HG03060 (cell line): Measurements from ENCODE around the gene KLF6.

Source experiments
- ATAC-seq: cut with Tn5 transposase; IDR thresholded peaks from one replicate; pipeline ENCODE4 v1.9.1; 2021; ENCODE audit warnings: low read depth, moderate number of reproducible peaks; ENCODE audit not compliant: unreplicated experiment

KLF6 gene

GRCh38 chr10:3812141-3812540 lies 27.1 kb upstream of the KLF6 start:
- no peak for ATAC-seq

GRCh38 chr10:3811291-3811870 lies 26.4 kb upstream of the KLF6 start:
- peak; percentile 71 for ATAC-seq

DNA sequence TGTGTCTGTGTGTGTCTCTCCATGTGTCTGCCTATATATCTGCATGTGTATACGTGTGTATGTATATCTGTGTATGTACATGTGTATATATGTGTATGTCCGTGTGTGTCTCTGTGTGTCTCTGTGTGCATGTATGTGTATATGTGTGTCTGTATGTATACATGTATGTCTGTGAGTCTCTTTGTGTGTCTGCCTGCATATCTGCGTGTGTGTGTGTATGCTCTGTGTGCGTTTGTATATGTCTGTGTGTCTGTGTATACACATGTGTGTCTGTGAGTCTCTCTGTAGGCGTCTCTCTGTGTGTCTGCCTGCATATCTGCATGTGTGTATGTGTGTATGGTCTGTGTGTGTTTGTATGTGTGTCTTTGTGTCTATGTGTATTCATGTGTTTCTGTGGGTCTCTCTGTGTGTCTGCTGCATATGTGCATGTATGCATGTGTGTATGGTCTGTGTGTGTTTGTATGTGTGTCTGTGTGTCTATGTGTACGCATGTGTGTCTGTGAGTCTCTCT lies 23.7 kb upstream of the KLF6 start:
- no peak for ATAC-seq

DNA sequence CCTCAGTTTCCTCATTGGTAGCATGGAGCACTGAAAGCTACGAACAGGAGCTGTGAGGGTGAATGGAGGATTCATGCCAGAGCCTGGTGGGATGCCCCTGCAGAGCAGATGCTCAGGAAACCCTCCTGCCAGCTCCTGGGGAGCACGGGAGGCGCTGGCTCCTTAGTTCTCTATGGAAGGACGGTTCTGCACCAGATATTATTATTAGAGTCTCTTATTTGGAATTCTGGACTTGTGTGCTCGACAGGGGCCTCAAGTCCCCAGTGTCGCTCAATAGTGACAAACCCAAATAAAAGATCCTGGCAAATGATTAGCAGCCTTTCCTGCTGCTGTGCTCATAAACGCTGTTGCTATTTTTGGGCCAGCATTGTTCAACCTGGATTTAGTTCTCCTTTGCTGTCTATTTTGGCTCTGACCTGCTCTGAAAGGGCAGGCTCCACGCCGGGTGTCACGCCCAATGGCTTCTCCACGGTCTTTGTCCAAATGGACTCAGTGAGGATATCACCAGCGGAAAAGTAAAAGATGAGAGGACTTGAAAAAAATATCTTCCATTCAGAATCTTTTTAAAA lies 23.0 kb upstream of the KLF6 start:
- ATAC-seq = no peak

- no peak for ATAC-seq
These were observed 22.4 kb upstream of the KLF6 start for GRCh38 chr10:3807211-3807927.

DNA sequence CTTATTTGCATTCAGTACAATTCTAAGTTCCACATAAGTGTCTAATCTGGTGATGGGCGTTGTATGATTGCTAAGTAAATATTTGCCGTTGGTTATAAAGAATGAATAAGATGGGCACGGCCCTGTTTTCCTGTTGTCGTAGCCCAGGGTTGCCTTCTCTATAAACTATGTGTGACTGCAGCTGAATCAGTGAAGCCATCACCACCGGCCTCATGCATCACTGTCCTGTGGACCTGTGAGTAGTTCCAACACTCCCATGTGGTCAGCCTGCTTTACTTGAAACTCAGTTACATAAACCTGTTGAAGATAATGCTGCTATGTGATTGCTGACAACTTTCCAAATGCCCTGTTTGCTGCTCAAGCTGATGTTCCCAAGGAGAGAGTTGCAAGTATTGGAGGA lies 21.6 kb upstream of the KLF6 start:
- no peak for ATAC-seq

DNA sequence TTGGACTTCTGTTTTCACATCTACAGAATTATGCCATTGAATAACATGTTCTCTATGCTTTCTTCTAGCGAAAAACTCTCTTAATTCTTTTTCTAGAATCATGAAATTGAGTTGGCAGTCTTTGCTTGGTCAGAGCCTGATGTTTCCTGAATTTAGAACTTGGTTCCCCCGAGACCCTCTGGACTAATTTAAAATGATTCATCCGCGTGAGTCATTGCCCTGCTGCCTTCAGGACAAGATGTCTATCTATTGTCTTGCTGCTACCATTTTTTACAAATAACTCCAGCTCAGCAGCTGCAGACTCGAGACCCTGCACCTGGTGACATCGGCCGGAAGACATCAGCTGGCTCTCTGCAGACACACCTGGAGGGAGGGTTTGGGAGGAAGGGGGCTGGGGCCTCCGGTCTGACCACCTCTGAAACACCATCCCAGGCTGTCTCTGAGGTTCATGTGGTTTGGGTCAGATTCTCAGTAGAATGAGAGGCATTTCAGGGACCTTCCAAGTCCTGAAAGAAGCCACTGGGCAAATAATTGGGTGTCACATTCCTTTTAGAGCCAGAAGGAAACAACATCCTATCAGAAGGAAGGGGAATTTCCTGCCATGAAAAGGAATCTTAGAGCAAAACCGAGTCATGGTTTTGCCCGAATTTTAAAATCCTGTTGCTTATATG lies 20.9 kb upstream of the KLF6 start:
- peak; percentile 22 for ATAC-seq

GRCh38 chr10:3805201-3805790 lies 20.3 kb upstream of the KLF6 start:
- peak; percentile 42 for ATAC-seq

DNA sequence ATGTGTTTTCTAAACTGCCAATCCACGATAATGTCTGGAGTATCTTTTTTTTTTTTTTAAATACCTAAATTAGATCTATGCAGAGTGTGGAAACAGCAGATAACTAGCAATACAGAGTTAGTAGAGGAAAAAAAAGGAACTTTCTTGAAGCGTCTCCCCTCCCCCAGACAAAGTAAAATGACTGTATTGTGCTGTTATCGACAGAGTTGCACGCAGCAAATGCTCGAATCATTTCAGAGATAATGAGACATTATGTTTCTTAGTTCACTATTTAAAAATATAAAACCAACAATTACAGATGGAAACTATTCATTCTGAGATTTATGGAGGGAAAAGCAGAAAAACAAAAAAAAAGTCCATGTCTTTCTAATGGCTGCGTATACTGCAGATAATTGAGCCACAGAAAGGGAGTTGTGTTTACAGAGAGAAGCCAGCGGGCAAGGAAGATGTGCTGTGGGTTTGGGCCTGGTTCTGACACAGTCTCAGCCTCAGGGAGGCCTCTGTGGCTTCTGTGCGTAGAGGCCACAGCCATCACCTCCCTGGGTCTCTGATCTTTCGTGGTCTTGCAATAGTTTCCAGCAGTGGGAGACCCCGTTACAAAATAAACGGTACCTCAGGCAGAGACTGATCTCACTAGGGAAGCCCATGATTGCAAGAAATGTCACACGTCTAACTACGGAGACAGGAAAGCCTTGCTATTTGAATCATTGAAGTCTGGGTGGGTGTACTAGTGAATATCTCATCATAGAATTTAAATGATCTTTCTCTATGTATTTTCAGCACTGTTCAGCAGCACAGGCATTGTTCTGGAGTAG lies 19.1 kb upstream of the KLF6 start:
- ATAC-seq = no peak

GRCh38 chr10:3803295-3803926 lies 18.4 kb upstream of the KLF6 start:
- ATAC-seq = no peak

GRCh38 chr10:3802526-3803265 lies 17.7 kb upstream of the KLF6 start:
- ATAC-seq = no peak

DNA sequence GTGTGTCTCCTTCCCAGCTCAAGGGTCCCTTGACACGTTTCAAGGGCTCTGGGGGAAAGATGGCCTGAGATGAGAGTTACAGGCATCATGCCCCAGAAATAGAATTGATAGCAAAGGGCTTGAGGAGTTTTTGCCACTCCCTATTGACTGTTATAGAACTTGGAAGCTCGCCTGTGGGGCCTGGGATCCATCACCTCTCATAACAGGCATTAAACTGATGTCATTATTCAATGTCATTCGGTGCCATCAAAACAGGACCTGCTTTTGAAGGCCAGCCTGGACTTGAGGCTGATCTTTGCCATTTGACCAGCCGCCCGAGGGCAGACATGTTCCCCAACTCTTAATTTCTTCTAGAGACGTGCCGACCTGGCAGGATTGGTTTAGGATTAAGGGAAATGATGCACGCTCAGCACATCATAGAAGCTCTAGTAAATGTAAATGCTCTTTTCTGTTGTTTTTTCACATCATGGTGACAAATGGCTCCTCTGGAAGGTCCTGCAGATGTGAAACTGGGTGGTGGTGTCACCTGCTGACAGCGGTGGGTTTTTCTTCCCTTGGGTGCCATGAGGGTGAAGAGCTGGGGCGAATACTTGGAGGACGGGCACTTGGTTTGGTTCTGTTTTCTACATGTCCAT lies 16.7 kb upstream of the KLF6 start:
- ATAC-seq = no peak

GRCh38 chr10:3800586-3800985 lies 15.6 kb upstream of the KLF6 start:
- ATAC-seq = no peak

DNA sequence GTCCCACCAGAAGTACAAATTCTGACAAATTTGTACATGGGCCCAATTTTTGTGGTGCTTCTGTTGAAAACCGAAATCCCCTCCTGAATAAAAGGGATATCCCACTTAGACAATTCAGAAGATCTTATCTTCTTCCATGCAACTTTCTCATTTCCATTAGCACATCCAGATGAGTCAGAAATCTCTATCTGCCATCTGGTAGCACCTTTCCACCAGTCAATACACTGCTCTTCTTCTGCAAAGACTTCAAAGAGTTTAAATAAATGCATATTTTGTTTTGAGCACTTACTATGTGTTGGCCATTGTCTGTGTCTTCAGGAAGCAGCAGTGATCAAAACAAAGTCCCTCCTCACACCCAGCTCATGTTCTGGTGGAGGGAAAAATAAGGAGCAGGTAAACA lies 12.7 kb upstream of the KLF6 start:
- no peak for ATAC-seq

GRCh38 chr10:3793553-3793952 lies 8.5 kb upstream of the KLF6 start:
- no peak for ATAC-seq

GRCh38 chr10:3792710-3793219 lies 7.8 kb upstream of the KLF6 start:
- no peak for ATAC-seq

DNA sequence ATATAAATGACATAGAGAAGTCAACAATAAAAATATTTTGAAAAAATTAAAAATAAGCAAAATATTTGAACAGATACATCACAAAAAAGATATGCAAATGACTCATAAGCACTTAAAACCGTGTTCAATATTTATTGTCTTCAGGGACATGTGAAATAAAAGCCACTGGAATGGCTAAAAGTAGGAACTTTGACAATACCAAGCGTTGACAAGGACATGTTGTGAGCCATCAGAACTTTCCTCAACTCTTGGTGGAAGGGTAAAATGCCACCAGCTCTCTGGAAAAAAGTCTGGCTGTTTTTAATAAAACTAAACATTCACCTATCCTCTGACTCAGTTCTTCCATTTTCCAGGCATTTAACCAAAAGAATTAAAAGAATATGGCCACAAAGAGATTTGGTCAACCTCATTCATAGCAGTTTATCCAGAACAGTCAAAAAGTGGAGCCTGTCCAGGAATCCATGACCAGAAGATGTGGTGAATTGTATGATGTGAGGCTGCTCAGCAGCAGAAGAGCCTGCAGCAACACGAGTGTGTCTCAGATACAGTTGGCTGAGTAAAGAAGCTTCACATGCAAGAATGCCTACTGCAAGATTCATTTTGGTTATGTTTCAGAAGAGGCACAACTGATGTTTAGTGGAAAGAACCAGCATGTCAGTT lies 7.1 kb upstream of the KLF6 start:
- ATAC-seq = no peak

DNA sequence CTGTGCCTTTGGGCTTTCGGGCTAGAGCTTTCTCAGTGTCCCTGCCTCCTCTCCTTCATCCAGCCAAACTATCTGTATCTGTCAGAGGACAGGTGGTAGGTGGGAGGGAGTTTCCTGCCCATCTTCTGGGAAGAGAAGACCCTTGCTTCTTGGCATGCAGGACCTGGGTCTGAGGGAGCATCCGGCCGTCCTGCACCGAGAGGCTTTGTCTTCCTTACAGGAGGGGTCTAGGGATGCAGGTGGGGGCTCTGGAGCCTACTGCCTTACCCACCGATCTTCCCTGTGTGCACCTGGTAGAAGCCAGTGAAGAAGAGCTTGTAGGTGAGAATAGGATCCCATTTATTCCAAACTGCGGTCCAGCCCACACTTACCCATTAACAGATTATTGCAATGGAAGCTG lies 5.8 kb upstream of the KLF6 start:
- ATAC-seq = no peak
